Pancreas (tissue), 10 donors: ENCODE data around the gene GASK1A. TPM values are rescaled to one million over a fixed set of nuclear protein-coding genes. Genes with fewer than 3 reads are reported as not detected.
"Not testable (repeated sequence)": the region's sequence is repeated elsewhere in the genome, so short reads cannot be mapped to it uniquely, and the experiment has no call there.

Experiments
- ATAC-seq, 4 donors: fragments of 200-7000 bp; cut with Tn5 transposase; one replicate each; pipeline versions ENCODE4 v1.8.0 to v1.9.1; 2020; ENCODE audit warnings: mild to moderate bottlenecking in 4 of 4, moderate library complexity in 4 of 4
- DNase-seq, 6 donors: peaks; one replicate each; pipeline ENCODE4 v3.0.0-alpha.2; 2020
- FAIRE-seq: peaks from 2 replicates; lab custom pipeline; 2012; peaks lifted over from hg19 to GRCh38; lab: Jason Lieb, UNC
- H3K27ac ChIP-seq, 4 donors: fragments of 200-600 bp; sonication (generic); 1 replicate in 3 of 4; 2 replicates in 1 of 4; pipeline versions ENCODE4 v1.5.0 to v1.8.0; 2020
- H3K27me3 ChIP-seq, 4 donors: fragments of 200-600 bp; one replicate each; pipeline ENCODE4 v1.8.0; 2021
- H3K36me3 ChIP-seq, 3 donors: fragments of 200-600 bp; sonication (generic) in 1 of 3; one replicate each; pipeline versions ENCODE4 v1.5.0 to v1.8.0; 2020 to 2021
- H3K4me1 ChIP-seq, 3 donors: fragments of 200-600 bp; one replicate each; pipeline ENCODE4 v1.8.0; 2021
- H3K4me3 ChIP-seq, 4 donors: fragments of 200-600 bp; sonication (generic) in 2 of 4; one replicate each; pipeline versions ENCODE4 v1.5.0 to v1.8.0; 2020 to 2021
- H3K9me3 ChIP-seq, 4 donors: fragments of 200-600 bp; one replicate each; pipeline ENCODE4 v1.8.0; 2021
- WGBS, 2 donors: extraction: QIAGEN DNeasy Blood & Tissue Kit; methylation state at CpG; one replicate each; pipeline ENCODE4 v1.1.7; 2013; 5-methylcytosine and 5-hydroxymethylcytosine counted together
- intact Hi-C, 3 donors: fragments of 100-400 bp; cut with DNase I; formaldehyde crosslinking; loops; one replicate each; pipeline versions ENCODE4 v1.11.1 to v1.14.2; 2022
- polyA plus RNA-seq, 2 donors: library from polyadenylated mRNA; stranded (reverse); fragments of 200-250 nt; gene quantifications; one replicate each; pipeline ENCODE4 v1.2.3, GENCODE V29; 2013
- total RNA-seq, 6 donors: library from RNA; stranded (reverse); fragmentation: NEBNext Ultra II Directional in 4 of 6; extraction: Animal tissue kit (Norgen Biotek cat#: 25700) in 4 of 6; gene quantifications; one replicate each; pipeline versions ENCODE4 v1.2.1 to v1.2.4, GENCODE V29; 2021 to 2023
- TF ChIP-seq, protein P1 (sequence below), 4 donors: fragments of 200-600 bp; sonication (generic) in 3 of 4; IDR thresholded peaks; one replicate each; pipeline versions ENCODE4 v1.5.0 to v1.8.0; 2021; ENCODE audit warnings: antibody characterized with exemption in 4 of 4
- donor health status: healthy with polysubstance abuse.
- donor health status: DM: no; HTN: no; CAD: no; lungs with moderate emphysema.
- donor health status: DM: no; HTN: no; CAD: no.
- donor health status: control.
- donor health status: control.
- donor health status: Bipolar disorder and iron deficiency.
- donor health status: DM: yes; HTN: yes; CAD: no.
- donor health status: DM: no; HTN: no; CAD: no.
- donor health status: DM: no; HTN: no; CAD: no.
- donor health status: DM: yes; HTN: yes; CAD: no.

The GASK1A gene
- total and polyA plus RNA-seq, 8 donors = 1.2 to 5.8 (median 1.8) TPM

- no peaks in the 10 kb centered on the region for H3K27me3 ChIP-seq
- no peaks in the 10 kb centered on the region for H3K36me3 ChIP-seq
- no peaks in the 10 kb centered on the region for H3K9me3 ChIP-seq
- FAIRE-seq (no peak), DNase-seq (no peak), ATAC-seq (no peak)
- no peak overlapping the region for H3K4me3 ChIP-seq
- H3K27ac ChIP-seq = no peak overlapping the region
- intact Hi-C loops = no loop called here
- H3K4me1 ChIP-seq = no peaks in the 10 kb centered on the region
- TF ChIP-seq, protein P1, sequence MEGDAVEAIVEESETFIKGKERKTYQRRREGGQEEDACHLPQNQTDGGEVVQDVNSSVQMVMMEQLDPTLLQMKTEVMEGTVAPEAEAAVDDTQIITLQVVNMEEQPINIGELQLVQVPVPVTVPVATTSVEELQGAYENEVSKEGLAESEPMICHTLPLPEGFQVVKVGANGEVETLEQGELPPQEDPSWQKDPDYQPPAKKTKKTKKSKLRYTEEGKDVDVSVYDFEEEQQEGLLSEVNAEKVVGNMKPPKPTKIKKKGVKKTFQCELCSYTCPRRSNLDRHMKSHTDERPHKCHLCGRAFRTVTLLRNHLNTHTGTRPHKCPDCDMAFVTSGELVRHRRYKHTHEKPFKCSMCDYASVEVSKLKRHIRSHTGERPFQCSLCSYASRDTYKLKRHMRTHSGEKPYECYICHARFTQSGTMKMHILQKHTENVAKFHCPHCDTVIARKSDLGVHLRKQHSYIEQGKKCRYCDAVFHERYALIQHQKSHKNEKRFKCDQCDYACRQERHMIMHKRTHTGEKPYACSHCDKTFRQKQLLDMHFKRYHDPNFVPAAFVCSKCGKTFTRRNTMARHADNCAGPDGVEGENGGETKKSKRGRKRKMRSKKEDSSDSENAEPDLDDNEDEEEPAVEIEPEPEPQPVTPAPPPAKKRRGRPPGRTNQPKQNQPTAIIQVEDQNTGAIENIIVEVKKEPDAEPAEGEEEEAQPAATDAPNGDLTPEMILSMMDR (IDR thresholded peaks at IDR 0.05) = no peak
These were observed 8.6 kb upstream of the GASK1A start for GRCh38 chr3:42970557-42970956.

DNA sequence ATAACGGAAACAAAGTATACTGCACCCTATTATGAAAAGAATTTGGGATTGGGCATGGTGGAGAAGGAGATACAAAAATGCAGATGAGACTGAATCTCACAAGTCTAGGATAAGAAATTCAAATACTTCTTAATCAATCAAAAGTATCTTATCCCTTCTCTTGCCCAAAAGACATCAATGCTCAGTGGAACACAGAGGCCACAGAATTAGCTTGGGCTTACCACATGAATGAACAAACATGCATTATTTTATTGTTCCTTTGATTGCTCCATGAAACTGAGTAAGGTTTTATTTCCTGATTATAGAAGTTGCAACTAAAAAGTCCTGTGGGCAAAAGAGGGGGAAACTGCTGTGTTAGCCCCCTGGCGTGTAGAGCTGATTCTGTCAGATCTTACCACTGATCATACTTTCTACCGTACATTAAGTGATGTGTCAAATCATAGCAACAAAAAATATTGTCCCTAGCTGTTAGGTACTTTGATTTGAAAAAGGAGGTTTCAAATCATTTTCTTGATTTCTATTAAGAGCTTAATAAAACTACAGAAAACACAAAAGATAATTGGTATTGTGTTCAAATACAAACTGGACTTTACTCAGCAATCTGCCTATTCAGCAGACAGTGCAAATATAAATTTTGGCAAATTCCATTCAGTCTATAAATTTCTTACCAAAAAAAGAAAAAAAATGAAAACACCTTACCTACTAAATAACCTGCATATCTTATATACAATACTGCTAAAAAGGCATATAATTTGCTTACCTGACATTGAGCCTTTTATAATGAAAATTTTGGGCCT, 7.9 kb upstream of the GASK1A start:
- intact Hi-C loops = no loop called here
- Histone ChIP-seq H3K4me3 (no peak overlapping the region), H3K9me3 (no peaks in the 10 kb centered on the region), H3K36me3 (no peaks in the 10 kb centered on the region), H3K27me3 (no peaks in the 10 kb centered on the region), H3K4me1 (no peaks in the 10 kb centered on the region), H3K27ac (no peak overlapping the region)
- no peak for DNase-seq
- no peak for ATAC-seq
- 81 to 94% methylated on average over 3 of the region's 3 CpGs for WGBS, 2 donors
- TF ChIP-seq, protein P1 (IDR thresholded peaks at IDR 0.05) = no peak
- FAIRE-seq = no peak

- H3K27me3 ChIP-seq, H3K9me3 ChIP-seq, intact Hi-C loops, FAIRE-seq, H3K4me3 ChIP-seq, H3K27ac ChIP-seq, DNase-seq, ATAC-seq, H3K36me3 ChIP-seq, H3K4me1 ChIP-seq: not testable (repeated sequence)
- WGBS, 2 donors = 84 to 90% methylated on average over 3 of the region's 3 CpGs
These were observed 4.2 kb upstream of the GASK1A start for GRCh38 chr3:42974906-42975305.

DNA sequence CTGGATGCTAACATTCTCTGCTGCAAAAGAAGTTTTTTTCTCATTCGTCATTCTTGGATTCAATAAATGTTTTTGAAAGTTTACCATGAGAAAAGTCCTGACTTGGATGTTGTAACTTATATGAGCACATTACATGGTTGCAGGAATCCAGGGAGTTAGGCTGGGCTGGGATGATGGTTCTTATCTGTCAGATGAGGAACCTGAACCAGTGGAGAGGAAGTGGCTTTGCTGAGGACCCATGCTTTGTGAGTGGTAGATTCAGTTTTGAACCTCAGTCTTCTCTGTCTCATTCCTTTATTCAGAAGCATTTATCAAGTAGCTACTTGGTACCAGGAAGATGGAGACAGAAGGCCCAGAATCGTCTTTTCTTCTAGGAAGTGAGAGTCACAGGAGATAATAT, 3.7 kb upstream of the GASK1A start:
- no peaks in the 10 kb centered on the region for H3K36me3 ChIP-seq
- intact Hi-C loops = no loop called here
- no peaks in the 10 kb centered on the region for H3K9me3 ChIP-seq
- ATAC-seq (no peak), FAIRE-seq (no peak), DNase-seq (no peak)
- whole genome bisulfite sequencing, 2 donors = 69 to 76% methylated on average over 2 of the region's 2 CpGs
- H3K27me3 ChIP-seq = no peaks in the 10 kb centered on the region
- TF ChIP-seq, protein P1 (IDR thresholded peaks at IDR 0.05) = no peak
- H3K4me1 ChIP-seq = no peaks in the 10 kb centered on the region
- no peak overlapping the region for H3K27ac ChIP-seq
- H3K4me3 ChIP-seq = no peak overlapping the region

- no peak overlapping the region for H3K4me3 ChIP-seq
- ATAC-seq = no peak
- TF ChIP-seq, protein P1 (IDR thresholded peaks at IDR 0.05) = no peak
- H3K9me3 ChIP-seq = no peaks in the 10 kb centered on the region
- H3K27me3 ChIP-seq = no peaks in the 10 kb centered on the region
- no peaks in the 10 kb centered on the region for H3K36me3 ChIP-seq
- H3K4me1 ChIP-seq = no peaks in the 10 kb centered on the region
- no peak overlapping the region for H3K27ac ChIP-seq
- intact Hi-C loops = no loop called here
- no peak for FAIRE-seq
- DNase-seq = no peak
- WGBS, 2 donors = 88 to 92% methylated on average over 5 of the region's 5 CpGs
These were observed 3.2 kb upstream of the GASK1A start for GRCh38 chr3:42975955-42976354.
